RWPE1 (cell line): ENCODE data around the gene CCR5AS.
"Not testable (repeated sequence)": the region's sequence is repeated elsewhere in the genome, so short reads cannot be mapped to it uniquely, and the experiment has no call there.

Source experiments
- CTCF ChIA-PET: fragments of 350-600 bp; sonication (Branson Sonifier 250); formaldehyde crosslinking; extraction: SDS; loops from one replicate; lab custom pipeline; 2021; lab: Yijun Ruan, JAX
- POLR2A ChIA-PET: fragments of 400-600 bp; formaldehyde crosslinking; extraction: SDS; loops from one replicate; lab custom pipeline; 2020; ENCODE audit warnings: antibody characterized with exemption; ENCODE audit not compliant: low non-redundant PET; lab: Yijun Ruan, JAX
- DNase-seq: peaks from one replicate; pipeline ENCODE4 v3.0.0; 2012; ENCODE audit warnings: low spot score
- H3K27ac ChIP-seq: fragments of 450-650 bp; 2 replicates; pipeline ENCODE4 v1.5.1; 2017
- TF ChIP-seq, protein P1 (sequence below): fragments of 450-650 bp; conservative IDR thresholded peaks from 2 replicates; pipeline ENCODE4 v1.5.1; 2017; ENCODE audit warnings: low read depth, mild to moderate bottlenecking

Gene CCR5AS

DNA sequence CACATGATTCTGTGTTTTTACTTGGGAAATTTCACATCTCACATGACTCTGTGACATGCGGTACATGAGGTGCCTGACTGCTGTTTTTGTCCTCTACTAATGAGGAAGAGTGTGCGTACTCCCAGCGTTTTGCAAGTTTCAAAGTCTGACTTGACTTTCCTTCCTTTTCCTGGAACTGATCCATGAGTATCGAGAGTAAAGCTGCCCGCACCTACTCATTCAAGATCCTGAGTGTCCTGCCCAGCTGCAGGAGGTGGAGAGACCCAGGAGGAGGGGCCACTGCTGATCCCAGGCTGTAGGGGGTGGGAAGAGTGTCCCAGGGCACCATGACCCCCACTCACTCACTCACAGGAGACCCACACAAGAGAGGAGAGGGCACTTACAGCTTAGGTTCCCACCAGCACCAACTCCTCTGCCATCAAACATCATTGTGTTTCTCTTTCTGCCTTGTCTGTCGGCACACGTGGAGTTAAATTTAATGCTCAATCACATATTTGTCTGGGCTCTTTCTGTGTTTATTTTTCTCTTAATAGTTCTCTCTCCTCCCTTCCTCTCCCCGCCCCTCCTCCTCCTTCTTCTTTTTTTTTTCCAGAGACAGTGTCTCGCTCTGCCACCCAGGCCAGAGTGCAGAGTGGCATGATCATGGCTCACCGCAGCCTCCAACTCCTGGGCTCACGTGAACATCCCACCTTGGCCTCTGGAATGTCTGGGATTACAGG, 1.4 kb downstream of the CCR5AS start:
- CTCF ChIA-PET: interaction anchor here (0.6 kb wide), 1 partner anchor 204 kb away, joined by 4 read pairs; no protein-coding TSS in a partner anchor
- TF ChIP-seq, protein P1, sequence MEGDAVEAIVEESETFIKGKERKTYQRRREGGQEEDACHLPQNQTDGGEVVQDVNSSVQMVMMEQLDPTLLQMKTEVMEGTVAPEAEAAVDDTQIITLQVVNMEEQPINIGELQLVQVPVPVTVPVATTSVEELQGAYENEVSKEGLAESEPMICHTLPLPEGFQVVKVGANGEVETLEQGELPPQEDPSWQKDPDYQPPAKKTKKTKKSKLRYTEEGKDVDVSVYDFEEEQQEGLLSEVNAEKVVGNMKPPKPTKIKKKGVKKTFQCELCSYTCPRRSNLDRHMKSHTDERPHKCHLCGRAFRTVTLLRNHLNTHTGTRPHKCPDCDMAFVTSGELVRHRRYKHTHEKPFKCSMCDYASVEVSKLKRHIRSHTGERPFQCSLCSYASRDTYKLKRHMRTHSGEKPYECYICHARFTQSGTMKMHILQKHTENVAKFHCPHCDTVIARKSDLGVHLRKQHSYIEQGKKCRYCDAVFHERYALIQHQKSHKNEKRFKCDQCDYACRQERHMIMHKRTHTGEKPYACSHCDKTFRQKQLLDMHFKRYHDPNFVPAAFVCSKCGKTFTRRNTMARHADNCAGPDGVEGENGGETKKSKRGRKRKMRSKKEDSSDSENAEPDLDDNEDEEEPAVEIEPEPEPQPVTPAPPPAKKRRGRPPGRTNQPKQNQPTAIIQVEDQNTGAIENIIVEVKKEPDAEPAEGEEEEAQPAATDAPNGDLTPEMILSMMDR: no peak
- POLR2A ChIA-PET: no interaction called here
- DNase-seq: no peak
- H3K27ac ChIP-seq: no peak overlapping the region

DNA sequence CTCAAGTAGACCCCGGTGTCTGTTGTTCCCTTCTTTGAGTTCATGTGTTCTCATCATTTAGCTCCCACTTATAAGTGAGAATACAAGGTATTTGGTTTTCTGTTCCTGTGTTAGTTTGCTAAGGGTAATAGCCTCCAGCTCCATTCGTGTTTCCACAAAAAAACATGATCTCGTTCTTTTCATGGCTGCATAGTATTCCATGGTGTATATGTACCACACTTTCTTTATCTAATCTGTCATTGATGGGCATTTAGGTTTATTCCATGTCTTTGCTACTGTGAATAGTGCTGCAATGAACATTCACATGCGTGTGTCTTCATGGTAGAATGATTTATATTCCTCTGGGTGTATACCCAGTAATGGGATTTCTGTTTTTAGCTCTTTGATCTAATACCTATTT, 4.0 kb downstream of the CCR5AS start:
- CTCF ChIA-PET: interaction anchor here (0.7 kb wide), 1 partner anchor 15 kb away, joined by 4 read pairs; no protein-coding TSS in a partner anchor
- DNase-seq, H3K27ac ChIP-seq, POLR2A ChIA-PET: not testable (repeated sequence)

DNA sequence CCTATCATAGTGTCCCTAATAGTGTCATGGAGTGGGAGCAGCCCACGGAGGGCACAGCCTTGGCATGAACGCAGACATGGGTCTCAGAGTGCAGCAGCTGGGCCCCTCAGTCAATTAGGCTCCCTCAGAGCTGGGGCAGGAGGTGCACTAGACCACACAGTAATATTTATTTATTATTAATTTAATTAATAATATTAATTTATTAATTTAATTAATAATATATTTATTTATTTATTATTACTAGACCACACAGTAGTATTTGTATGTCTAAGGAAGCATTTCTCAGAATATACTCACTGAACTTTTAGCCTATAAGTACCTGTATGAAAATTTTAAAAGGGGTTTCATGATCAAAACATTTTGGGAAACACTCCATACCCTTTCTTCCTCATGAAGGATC, 5.3 kb downstream of the CCR5AS start:
- no peak overlapping the region for H3K27ac ChIP-seq
- ChIA-PET CTCF (no interaction called here), POLR2A (no interaction called here)
- no peak for DNase-seq
- TF ChIP-seq, protein P1: no peak

DNA sequence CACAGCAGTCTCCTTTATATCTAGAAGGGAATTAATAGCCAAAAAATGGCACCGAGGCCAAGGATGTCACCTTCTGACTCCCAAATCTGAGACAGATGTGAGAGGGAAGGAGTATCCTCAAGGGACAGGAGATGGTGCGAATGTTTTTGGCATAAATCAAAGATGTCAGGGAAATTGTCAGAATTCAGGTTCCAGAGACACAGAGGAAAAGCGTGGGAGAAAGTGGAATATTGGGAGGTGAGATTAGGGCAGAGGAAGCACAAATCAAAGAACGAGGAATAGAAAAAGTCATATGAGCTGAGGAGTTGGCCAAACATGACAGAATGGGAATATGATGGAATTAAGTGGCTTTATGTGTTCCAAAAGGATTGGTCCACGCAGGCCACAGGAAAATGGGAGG, 6.0 kb downstream of the CCR5AS start:
- CTCF ChIA-PET: no interaction called here
- TF ChIP-seq, protein P1: no peak
- no peak overlapping the region for H3K27ac ChIP-seq
- DNase-seq: no peak
- POLR2A ChIA-PET: no interaction called here

DNA sequence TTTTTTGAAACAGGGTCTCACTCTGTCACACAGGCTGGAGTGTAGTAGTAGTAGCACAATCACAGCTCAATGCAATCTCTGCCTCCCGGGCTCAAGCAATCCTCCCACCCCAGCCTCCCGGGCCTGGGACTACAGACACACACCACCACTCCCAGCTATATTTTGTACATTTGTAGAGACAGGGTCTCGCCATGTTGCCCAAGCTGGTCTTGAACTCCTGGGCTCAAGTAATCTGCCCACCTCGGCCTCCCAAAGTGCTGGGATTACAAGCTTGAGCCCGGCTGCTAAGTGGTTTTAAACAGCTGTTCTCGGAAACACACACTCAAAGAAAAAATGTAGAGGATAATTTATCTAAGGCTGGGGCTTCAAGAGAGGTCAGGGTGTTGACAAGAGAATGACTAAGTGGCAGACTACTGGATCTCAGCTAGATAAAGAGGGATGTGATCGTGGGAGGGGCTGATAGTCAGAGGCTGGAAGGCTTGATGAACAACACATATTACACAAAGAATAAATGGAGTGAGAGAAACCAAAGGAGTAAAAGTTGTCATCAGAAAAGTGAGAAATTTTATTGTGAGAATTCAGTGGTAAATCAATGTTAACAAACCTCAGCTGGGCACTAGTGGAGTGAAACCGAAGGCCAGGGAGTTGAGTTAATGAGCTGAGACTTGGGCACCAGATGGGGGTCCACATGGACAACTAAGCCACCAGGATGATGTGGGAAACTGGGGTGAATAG, 6.7 kb downstream of the CCR5AS start:
- CTCF ChIA-PET: interaction anchor here (0.7 kb wide), 1 partner anchor 28 kb away, joined by 3 read pairs; no protein-coding TSS in a partner anchor
- no peak overlapping the region for H3K27ac ChIP-seq
- TF ChIP-seq, protein P1: no peak
- no peak for DNase-seq
- POLR2A ChIA-PET: interaction anchor here (0.6 kb wide), 1 partner anchor 829 kb away, joined by 3 read pairs; no protein-coding TSS in a partner anchor

DNA sequence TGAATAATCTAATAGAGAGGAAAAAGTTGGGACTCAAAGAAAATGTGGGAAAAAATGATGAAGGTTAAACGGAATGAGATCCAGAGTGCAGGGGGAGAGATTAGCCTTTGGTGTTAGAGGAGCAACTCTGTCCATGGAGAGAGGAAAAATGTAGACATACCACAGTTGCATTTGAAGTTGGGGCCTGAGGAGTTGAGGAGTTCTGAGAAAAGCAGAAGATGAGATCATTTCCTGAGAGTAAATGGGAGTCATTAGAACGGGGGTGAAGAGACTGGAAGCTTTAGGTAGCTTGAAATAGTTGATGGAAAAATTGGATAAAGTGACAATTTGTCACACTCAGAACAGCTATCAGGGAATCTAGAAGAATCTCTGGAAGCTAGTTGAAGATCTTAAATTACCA, 7.3 kb downstream of the CCR5AS start:
- no peak overlapping the region for H3K27ac ChIP-seq
- ChIA-PET CTCF (interaction anchor here (0.7 kb wide), 1 partner anchor 27 kb away, joined by 3 read pairs; no protein-coding TSS in a partner anchor), POLR2A (interaction anchor here (0.6 kb wide), 1 partner anchor 829 kb away, joined by 3 read pairs; no protein-coding TSS in a partner anchor)
- TF ChIP-seq, protein P1: no peak
- DNase-seq: no peak
